GM18508 (cell line): ENCODE results near the gene CNP.
"Not testable (repeated sequence)": the region's sequence is repeated elsewhere in the genome, so short reads cannot be mapped to it uniquely, and the experiment has no call there.

ENCODE experiments used
- ATAC-seq: cut with Tn5 transposase; IDR thresholded peaks from one replicate; pipeline ENCODE4 v1.9.1; 2021; ENCODE audit warnings: moderate number of reproducible peaks; ENCODE audit not compliant: insufficient read depth, unreplicated experiment

Gene CNP

DNA sequence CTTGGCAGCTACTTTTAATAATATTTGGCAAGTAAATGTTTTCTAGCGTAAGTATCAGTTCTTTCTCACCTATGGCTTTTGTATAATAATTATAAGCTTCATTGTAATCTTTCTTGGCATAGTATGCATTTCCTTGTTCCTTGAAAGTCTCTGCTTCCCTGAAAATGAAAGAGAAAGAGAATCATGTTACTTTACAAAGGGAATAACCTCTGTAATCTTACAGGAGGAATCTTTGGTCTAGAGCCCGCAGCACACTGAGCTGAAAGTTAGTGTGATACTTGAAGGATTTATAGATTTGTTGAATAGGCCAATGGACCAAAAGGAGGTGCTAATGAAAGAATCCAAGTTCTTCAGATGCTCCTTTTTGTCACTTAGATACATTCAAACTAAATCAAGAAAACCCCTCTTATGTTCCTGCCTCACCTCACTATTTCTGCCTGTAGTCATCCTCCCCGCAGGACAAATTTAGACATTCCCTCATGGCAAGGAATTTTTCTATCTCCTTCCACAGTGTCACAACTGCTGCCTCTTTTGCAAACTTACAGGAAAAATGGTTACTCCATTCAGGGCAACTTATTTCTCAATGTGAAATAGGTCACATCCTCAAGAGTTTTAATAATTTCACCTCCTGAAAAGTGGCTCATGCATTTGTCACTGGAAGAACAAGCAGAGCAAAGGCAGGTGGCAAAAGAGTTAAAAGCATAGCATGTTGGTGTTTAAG, 34.0 kb downstream of the CNP start:
- no peak for ATAC-seq

GRCh38 chr17:42001729-42002128, 35.1 kb downstream of the CNP start:
- no peak for ATAC-seq

- no peak for ATAC-seq
Observed at GRCh38 chr17:42002175-42002791, 35.7 kb downstream of the CNP start.

- ATAC-seq = no peak
Observed at GRCh38 chr17:42002792-42003301, 36.3 kb downstream of the CNP start.

DNA sequence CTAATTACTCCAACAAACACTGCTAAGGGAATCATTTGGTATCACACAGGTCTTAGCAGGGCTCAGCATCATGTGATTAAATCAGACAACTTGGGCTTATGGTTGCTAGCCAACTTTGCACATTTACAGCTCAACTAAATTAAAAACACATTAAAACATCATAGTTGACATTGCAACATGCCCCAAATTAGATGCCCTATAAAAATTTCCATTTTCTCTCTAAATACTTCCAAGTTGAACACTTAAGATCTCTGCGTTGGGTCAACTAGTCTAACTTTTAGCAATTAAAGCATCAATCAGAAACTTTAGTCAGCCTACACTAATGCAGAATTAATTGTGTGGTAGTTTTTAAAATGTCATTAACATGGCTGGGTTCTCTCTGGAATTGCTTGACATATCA, 38.6 kb downstream of the CNP start:
- ATAC-seq = no peak

DNA sequence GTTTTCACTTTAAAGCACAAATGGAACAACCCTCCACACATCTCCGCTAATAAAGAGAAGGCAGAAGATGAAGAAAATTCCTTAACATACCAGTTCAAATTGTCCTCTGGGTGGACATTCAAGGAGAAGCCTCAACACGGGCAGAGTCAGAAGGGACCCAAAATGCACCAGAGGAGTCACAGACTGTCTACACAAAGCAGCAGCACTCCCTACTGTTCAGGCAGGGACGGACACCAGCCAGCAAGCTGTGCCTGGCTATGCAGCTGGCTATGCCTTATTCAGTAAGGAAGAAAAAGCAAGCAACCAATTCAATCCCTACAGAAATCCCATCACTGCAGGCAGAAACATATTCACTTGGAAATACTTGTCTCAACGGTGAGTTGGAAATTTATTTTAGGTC, 42.6 kb downstream of the CNP start:
- no peak for ATAC-seq

DNA sequence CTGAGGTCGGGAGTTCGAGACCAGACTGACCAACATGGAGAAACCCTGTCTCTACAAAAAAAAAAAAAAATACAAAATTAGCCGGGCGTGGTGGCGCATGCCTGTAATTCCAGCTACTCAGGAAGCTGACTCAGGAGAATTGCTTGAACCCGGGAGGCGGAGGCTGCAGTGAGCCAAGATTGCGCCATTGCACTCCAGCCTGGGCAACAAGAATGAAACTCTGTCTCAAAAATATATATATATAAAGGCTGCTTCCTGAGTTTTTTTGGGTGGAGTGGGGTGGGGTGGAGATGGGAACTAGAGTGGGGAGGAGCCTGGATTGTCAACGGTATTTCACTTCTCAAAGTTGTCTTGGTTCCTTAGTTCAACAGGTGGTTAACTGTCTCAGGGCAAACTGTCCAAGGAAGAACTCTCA, 43.7 kb downstream of the CNP start:
- not testable (repeated sequence) for ATAC-seq

DNA sequence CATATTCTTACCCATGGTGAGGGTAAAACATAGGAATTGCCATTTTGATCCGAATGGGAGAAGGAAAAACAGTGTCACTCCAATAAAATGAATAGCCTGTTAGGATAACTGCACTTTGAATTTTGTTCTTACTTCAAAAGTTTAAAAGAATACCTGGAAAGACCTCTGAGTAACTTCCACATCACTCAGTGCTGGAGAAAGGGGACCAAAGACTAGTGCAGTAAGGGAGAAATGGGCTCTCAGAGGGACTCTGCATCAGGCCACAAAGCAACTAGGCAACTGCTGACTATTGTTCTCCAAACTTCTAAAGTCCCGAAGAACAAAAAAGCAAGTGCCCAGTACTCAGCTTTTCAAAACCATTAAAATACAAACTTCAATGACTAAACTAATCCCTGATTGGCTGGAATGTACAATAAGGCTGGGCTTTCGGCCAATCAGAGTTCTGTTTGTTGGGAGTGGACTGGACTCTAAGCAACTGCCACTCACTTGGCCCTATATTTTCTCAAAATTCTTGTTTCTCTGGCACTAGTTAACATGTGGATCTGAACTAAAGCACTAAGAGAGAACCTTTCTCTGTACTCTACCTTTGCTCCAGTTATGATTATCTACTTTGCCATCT, 44.4 kb downstream of the CNP start:
- no peak for ATAC-seq

GRCh38 chr17:42012363-42012762, 45.8 kb downstream of the CNP start:
- ATAC-seq = not testable (repeated sequence)

DNA sequence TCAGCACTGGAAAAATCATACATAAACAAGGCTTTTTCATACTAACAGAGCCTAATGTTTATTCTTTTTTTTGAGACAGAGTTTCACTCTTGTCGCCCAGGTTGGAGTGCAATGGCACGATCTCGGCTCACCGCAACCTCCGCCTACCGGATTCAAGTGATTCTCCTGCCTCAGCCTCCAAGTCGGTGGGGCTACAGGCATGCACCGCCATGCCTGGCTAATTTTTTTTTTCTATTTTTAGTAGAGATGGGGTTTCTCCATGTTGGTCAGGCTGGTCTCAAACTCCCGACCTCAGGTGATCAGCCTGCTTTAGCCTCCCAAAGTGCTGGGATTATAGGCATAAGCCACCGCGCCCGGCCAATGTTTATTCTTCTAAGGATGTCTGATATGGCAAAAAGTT, 47.1 kb downstream of the CNP start:
- not testable (repeated sequence) for ATAC-seq

GRCh38 chr17:42016411-42016831, 49.8 kb downstream of the CNP start:
- ATAC-seq = no peak

DNA sequence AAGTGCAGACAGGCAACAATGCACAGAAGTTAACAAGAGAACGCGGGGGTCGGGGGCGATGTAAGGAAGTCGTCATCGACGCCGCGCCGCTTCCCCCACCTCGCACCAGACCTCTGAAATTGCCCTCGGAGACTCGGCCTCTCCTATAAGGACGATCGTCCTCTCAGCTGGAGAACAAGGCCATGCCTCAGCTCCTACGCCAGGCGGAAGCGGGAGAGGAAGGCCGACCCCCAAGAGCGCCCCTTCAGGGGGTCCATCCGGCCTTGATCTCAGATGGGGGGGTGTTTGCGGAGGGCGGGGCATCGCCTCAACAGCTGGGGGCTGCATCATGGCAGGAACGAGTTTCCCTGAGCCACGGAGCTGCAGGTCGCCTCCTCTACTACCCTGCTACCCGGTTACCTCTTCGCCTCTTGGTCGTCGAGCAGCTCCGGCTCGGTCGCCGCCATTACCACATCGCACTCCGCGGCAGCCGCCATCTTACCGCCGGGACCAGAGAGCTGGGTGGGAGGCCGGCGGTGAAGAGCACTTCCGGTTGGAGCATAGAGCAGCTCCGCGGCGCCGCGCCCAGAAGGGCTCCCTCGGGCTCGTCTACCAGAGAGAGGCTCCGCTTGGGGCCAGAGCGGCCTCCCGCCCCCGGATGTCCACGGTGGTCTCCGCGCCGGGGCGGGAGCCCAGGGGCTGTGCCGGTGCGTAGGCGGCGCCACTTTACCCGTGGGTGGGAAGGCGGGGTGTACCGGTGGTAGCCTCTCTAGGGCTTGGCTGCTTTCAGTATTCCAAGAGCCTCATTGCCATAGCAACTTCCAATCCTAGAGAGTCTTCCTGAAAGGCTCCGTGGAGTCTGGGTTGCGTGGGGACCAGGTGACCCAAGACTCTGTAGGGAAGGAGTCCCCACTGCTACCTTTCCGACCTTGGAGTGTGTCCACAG, 50.6 kb downstream of the CNP start, which contains the start of gene DNAJC7:
Gene DNAJC7, minus strand, starts transcription at position 499 of the 925 bp plus-strand sequence. Its CDS starts 23 bp downstream, at position 476.
- ATAC-seq = no peak

- ATAC-seq = no peak
Observed at GRCh38 chr17:42017866-42018200, 51.2 kb downstream of the CNP start.

DNA sequence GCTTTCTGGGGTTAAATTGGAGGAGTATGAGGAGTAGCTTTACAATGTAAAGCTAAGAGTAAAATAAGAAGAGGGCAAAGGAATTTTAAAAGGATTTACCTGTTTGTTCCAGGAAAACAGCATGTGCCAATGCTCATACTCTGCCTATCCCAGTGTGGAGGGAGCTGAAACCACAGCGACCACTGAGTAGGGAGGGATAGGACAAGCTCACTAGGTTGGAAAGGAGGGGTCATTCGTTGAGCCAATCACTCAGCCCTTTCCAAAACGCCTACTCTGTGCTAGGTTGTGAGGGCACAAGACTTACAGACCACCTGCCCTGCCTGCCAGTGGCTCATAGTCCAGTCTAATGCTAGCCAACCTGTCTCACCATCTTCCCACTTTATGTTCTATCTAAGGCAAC, 51.7 kb downstream of the CNP start:
- ATAC-seq = no peak

DNA sequence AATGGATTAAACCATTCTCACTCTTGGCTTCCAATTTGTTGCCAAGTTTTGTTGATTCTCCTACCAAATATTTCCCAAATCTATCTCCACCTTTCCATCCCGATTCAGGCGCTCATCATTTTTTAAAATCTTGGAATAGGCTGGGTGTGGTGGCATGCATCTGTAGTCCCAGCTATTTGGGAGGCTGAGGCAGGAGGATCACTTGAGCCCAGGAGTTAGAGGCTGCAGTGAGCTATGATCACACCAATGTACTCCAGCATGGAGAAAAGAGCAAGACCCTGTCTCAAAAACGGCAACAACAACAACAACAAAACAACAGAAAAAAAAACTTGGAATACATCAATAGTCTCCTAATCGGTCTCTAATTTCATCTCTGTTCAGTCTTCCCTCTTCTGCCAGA, 52.4 kb downstream of the CNP start:
- no peak for ATAC-seq

GRCh38 chr17:42019509-42020404, 53.2 kb downstream of the CNP start, which contains the start of gene NKIRAS2:
TSS of gene NKIRAS2 (plus strand) at chr17:42020090. CDS start at chr17:42021578, 1,488 bp downstream.
- ATAC-seq = no peak

DNA sequence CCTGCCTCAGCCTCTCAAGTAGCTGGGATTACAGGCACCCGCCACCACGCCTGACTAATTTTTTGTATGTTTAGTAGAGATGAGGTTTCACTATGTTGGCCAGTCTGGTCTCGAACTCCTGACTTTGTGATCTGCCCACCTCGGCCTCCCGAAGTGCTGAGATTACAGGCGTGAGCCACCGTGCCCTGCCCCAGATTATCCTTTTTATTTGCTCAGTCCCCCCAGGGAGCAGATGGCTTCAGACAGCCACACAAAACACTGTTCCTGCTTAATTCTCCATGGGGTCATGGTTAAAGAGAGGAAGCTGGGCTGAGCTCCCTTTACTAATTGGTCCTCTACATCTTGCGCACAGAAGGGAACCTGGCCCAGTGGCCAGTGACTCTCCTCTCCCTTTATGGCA, 54.2 kb downstream of the CNP start:
- ATAC-seq = not testable (repeated sequence)

DNA sequence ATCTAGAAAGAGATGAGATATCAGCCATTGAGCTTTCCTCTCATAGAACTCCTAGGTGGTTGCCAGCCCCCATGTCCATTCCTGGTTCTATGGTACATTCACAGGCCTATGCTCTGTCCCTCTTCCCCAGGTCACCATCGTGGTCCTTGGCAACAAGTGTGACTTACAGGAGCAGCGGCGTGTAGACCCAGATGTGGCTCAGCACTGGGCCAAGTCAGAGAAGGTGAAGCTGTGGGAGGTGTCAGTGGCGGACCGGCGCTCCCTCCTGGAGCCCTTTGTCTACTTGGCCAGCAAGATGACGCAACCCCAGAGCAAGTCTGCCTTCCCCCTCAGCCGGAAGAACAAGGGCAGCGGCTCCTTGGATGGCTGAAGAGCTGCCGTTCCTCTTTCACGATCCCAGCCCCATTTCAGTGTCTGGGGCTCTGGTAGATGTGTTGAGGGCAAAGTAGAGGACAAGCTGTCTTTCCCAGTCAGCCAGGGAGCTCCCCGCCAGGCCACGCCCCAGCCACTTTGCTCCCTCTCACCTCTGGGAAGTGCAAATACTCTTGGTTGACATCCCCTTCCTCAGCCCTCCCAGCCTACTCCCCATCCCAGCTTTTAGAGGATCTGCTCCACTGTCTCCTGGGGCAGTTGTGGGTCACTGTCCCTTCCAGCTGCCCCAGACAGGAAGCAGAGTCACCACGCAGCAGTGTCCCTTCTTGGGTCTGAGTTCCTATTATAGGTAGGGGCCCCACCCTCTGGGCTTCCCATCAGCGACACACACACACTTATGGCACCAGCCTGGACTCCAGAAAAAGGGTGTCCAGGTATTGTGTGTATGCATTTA, 57.1 kb downstream of the CNP start:
- no peak for ATAC-seq
